Right cardiac atrium (tissue), 5 donors: Measurements from ENCODE around the gene TBC1D22A. TPM values are rescaled to one million over a fixed set of nuclear protein-coding genes. Genes with fewer than 3 reads are reported as not detected.

Experiments used
- ATAC-seq, 2 donors: fragments of 200-7000 bp; cut with Tn5 transposase; one replicate each; pipeline versions ENCODE4 v1.8.0 to v1.9.1; 2020; ENCODE audit warnings: moderate library complexity in 2 of 2, mild to moderate bottlenecking in 1 of 2
- DNase-seq, 3 donors: peaks; one replicate each; pipeline ENCODE4 v3.0.0-alpha.2; 2020
- H3K27ac ChIP-seq: one replicate; pipeline ENCODE4 v1.5.1; 2013; ENCODE audit warnings: mild to moderate bottlenecking, low read length, control low read depth, moderate library complexity
- H3K27me3 ChIP-seq: one replicate; pipeline ENCODE4 v1.6.1; 2013; ENCODE audit not compliant: control insufficient read depth, insufficient read depth
- H3K4me1 ChIP-seq: one replicate; pipeline ENCODE4 v1.6.1; 2013; ENCODE audit warnings: low read length; ENCODE audit not compliant: control insufficient read depth, insufficient read depth
- H3K4me3 ChIP-seq: one replicate; pipeline ENCODE4 v1.5.1; 2013; ENCODE audit warnings: low read length, control low read depth
- H3K9me3 ChIP-seq: one replicate; pipeline ENCODE4 v1.6.1; 2013; ENCODE audit warnings: low read length; ENCODE audit not compliant: control insufficient read depth
- WGBS: extraction: QIAGEN DNeasy Blood & Tissue Kit; methylation state at CpG from one replicate; pipeline ENCODE4 v1.1.7; 2013; 5-methylcytosine and 5-hydroxymethylcytosine counted together
- intact Hi-C, 4 donors: fragments of 100-400 bp; cut with DNase I; formaldehyde crosslinking; loops; one replicate each; pipeline versions ENCODE4 v1.11.0 to v1.14.0; 2022 to 2023
- polyA plus RNA-seq: library from polyadenylated mRNA; stranded (reverse); fragments of 200-250 nt; gene quantifications from one replicate; pipeline ENCODE4 v1.2.3, GENCODE V29; 2013
- total RNA-seq, 4 donors: library from RNA; stranded (reverse); fragmentation: NEBNext Ultra II Directional; extraction: Animal tissue kit (Norgen Biotek cat#: 25700); gene quantifications; one replicate each; pipeline ENCODE4 v1.2.1, GENCODE V29; 2021
- donor health status: healthy with polysubstance abuse.
- donor health status: DM: no; HTN: yes; CAD: no.
- donor health status: DM: no; HTN: no; CAD: no.
- donor health status: DM: no; HTN: yes; CAD: no; lungs with severe emphysema.
- donor health status: DM: yes; HTN: yes; CAD: no.

The TBC1D22A gene
- total and polyA plus RNA-seq, 5 donors: 12.0 to 17.3 (median 15.7) TPM

DNA sequence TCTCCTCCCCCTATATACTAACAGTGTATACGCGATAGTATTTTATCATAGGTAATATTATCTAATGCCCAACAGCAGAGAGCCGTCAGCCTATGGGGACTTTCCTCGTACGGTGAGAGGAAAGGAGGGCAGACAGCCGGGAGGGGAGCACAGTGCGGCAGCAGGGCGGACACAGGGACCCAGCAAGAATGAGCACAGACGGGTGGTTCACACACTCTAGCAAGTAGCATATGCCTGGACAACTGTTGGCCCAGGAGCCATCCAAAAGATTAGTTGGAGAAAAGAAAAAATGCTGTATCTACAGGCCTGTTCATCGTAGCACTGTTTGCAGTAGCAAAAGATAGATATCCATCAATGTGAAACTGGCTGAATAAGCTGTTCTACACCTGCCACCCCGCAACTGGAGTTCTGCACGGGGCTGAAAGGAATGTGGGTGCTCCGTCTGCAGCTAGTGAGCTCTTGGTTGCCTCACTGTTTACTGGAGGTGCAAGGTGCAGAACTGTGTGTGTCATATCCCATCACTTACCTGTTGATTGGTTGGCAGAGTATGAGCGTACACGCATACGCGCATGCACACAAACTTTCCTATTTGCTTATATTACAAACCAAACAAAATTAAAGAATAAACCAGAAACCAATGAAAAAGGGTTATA, 324.3 kb downstream of the TBC1D22A start:
- H3K27me3 ChIP-seq: no peaks in the 10 kb centered on the region
- H3K4me1 ChIP-seq: no peaks in the 10 kb centered on the region
- no peak overlapping the region for H3K4me3 ChIP-seq
- WGBS: 91% methylated on average over 17 of the region's 17 CpGs
- intact Hi-C loops: no loop called here
- ATAC-seq (no peak), DNase-seq (no peak)
- no peak overlapping the region for H3K27ac ChIP-seq
- no peaks in the 10 kb centered on the region for H3K9me3 ChIP-seq

DNA sequence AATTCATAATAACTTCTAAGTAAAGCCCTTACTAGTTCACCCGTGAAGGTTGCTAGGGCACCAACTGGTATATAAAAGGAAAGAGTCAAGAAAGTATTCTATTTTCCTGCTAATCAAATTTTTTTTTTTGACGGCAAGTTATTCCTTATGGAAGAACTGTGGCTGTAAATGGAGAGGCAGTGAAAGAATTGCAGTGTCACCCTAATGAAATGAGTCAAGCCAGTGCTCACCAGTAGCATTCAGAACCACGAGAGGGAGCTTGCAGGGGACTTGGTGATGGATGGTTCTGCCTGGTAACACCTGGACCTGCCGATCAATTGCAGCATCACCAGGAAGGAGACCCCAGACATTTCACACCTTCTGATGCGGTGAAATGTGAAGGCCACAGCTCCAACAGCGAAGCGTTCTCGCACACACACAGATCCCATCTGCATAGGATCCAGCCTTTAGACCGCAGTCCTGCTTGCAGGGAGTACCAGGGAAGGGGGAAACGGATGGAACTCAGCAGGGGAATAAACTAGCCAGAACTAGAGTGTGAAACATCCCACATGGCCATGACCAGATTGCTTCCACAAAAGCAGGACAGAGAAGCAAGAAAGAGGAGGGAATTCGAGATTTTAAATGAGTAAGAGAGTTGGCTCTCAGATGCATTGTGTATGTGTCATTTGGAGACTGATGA, 326.2 kb downstream of the TBC1D22A start:
- WGBS: 81% methylated on average over 11 of the region's 11 CpGs
- Histone ChIP-seq H3K4me1 (no peaks in the 10 kb centered on the region), H3K27ac (no peak overlapping the region), H3K9me3 (no peaks in the 10 kb centered on the region), H3K4me3 (no peak overlapping the region), H3K27me3 (no peaks in the 10 kb centered on the region)
- intact Hi-C loops: no loop called here
- DNase-seq: no peak
- ATAC-seq: no peak

DNA sequence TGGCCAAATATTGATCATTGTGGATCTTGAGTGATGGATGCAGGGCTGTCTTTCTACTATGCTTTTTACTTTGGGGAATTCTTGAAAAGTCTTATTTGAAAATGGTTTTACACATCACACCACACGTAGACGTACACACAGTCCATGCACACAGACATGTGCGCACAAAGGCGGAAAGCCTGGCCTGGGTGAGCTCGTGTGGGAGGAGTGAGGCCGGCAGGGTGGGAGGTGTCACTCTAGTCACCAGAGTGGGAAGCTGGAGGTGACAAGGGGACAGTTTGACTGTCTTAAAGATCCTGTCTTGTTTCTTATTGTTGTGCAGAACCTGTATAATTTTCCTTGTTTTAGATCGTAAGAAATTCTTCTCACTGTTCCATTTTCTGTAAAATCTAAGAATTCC, 326.9 kb downstream of the TBC1D22A start:
- no peak for ATAC-seq
- 84% methylated on average over 7 of the region's 7 CpGs for WGBS

DNA sequence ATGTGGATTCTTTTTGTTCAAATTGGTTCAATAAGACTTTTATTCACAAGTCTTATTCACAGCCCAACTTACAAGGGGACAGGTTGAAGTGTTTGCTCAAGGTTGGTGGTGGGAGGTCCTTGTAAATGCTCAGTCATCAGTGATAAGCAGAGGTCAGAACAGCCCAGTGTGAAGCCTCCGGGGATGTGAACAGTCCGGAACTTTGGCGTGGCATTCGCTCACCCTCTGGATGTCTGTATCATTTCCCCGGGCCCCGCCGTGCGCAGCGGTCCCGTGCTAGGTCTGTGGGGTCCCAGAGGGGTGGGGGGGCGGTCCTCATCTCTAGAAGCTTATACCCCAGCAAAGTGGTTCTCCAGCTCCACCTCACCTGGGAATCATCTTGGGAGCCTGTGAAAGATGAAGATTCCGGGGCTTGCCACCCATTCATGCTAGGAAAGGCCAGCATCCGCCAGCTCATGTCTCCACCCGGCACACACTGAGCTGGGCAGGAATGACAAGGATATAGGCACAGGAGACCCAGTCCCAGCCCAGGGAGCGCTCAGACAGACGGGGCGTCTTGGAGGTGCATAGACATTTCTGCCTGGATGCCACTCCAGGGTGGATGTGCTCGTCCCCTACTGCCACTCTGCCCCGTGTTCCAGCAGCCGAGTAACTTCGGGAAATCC, 327.5 kb downstream of the TBC1D22A start:
- no peak for DNase-seq
- Histone ChIP-seq H3K4me1 (no peaks in the 10 kb centered on the region), H3K27ac (no peak overlapping the region), H3K4me3 (no peak overlapping the region), H3K27me3 (no peaks in the 10 kb centered on the region), H3K9me3 (no peaks in the 10 kb centered on the region)
- intact Hi-C loops: no loop called here
- ATAC-seq: peak; percentile 18 to 31
- WGBS: 73% methylated on average over 21 of the region's 21 CpGs

More for the DNA sequence above, 326.9 kb downstream of the TBC1D22A start:
- DNase-seq: no peak
- no peak overlapping the region for H3K27ac ChIP-seq
- no peaks in the 10 kb centered on the region for H3K27me3 ChIP-seq
- no peaks in the 10 kb centered on the region for H3K9me3 ChIP-seq
- no peaks in the 10 kb centered on the region for H3K4me1 ChIP-seq
- intact Hi-C loops: no loop called here
- no peak overlapping the region for H3K4me3 ChIP-seq

DNA sequence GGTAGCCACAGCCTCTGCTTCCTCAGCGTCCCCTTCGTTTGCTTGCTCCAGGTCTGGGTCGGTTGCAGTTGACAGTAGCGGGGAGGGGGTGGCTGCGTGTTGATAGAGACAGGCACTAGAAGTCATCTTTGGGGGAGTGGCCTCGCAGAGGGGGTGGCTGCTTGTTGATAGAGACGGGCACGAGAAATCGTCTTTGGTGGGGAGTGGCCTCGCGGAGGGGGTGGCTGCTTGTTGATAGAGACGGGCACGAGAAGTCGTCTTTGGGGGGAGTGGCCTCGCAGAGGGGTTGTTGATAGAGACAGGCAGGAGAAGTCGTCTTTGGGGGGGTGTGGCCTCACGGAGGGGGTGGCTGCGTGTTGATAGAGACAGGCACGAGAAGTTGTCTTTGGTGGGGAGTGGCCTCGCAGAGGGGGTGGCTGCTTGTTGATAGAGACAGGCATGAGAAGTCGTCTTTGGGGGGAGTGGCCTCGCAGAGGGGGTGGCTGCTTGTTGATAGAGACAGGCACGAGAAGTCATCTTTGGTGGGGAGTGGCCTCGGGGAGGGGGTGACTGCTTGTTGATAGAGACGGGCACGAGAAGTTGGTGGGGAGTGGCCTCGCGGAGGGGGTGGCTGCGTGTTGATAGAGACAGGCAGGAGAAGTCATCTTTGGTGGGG, 328.3 kb downstream of the TBC1D22A start:
- H3K4me3 ChIP-seq: peak overlapping the region; percentile 26
- ATAC-seq: no peak
- H3K27me3 ChIP-seq: no peaks in the 10 kb centered on the region
- H3K27ac ChIP-seq: no peak overlapping the region
- 9% methylated on average over 29 of the region's 29 CpGs for WGBS
- H3K9me3 ChIP-seq: no peaks in the 10 kb centered on the region
- peak in 1 of 3 donors; percentile 48 for DNase-seq
- intact Hi-C loops: no loop called here
- no peaks in the 10 kb centered on the region for H3K4me1 ChIP-seq

DNA sequence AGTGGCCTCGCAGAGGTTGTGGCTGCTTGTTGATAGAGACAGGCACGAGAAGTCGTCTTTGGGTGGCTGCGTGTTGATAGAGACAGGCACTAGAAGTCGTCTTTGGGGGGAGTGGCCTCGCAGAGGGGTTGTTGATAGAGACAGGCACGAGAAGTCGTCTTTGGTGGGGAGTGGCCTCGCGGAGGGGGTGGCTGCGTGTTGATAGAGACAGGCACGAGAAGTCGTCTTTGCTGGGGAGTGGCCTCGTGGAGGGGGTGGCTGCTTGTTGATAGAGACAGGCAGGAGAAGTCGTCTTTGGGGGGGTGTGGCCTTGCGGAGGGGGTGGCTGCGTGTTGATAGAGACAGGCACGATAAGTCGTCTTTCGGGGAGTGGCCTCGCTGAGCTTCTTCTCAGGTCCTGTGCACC, 328.8 kb downstream of the TBC1D22A start:
- H3K9me3 ChIP-seq: no peaks in the 10 kb centered on the region
- WGBS: 19% methylated on average over 21 of the region's 21 CpGs
- intact Hi-C loops: no loop called here
- H3K4me1 ChIP-seq: no peaks in the 10 kb centered on the region
- H3K4me3 ChIP-seq: peak overlapping the region; percentile 26
- H3K27me3 ChIP-seq: no peaks in the 10 kb centered on the region
- ATAC-seq: no peak
- H3K27ac ChIP-seq: no peak overlapping the region
- DNase-seq: no peak

DNA sequence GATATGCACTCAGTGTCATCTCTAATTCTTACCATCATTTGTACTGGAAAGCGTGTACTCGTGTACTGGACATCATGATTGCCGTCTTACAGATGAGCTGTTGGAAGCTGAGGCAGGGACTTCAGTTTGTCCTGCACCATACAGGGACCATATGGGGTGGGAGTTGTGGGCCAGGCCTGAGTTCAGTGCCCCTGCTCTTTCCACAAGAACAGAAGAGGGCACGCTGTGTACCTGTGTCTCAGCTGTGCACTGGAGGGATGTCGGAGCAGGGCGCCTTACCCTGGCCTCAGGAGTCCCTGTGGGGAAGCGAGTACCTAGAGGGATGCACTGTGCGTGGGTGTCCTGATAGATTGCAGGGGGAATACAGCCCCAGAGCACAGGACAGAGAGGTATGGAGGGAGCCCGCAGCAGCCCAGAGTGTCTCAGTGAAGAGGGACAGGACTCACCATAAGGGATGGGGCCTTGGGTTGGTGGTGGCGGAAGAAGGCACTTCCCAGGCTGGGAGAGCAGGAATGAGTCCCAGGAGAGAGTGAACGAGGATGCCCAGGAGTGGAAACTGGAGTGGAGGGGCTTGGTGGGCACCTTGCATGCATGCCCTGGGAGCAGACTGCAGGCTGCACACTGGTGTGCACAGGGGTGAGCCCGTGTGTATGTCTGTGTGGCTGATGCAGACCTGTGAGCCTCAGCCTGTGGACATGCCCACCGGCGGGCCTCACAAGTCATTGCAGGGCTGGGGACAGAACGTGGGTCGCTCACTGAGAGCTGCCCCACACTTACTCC, 329.7 kb downstream of the TBC1D22A start:
- DNase-seq (no peak), ATAC-seq (peak in 1 of 2 donors; percentile 22)
- Histone ChIP-seq H3K27me3 (no peaks in the 10 kb centered on the region), H3K4me1 (no peaks in the 10 kb centered on the region), H3K4me3 (no peak overlapping the region), H3K9me3 (no peaks in the 10 kb centered on the region), H3K27ac (no peak overlapping the region)
- 98% methylated on average over 16 of the region's 16 CpGs for WGBS
- intact Hi-C loops: no loop called here

- Histone ChIP-seq H3K27ac (no peak overlapping the region), H3K4me1 (no peaks in the 10 kb centered on the region), H3K27me3 (no peaks in the 10 kb centered on the region), H3K4me3 (no peak overlapping the region), H3K9me3 (no peaks in the 10 kb centered on the region)
- DNase-seq (no peak), ATAC-seq (no peak)
- intact Hi-C loops: no loop called here
- 93% methylated on average over 9 of the region's 9 CpGs for WGBS
These were observed 330.5 kb downstream of the TBC1D22A start for GRCh38 chr22:47092896-47093311.

- H3K27me3 ChIP-seq: no peaks in the 10 kb centered on the region
- ATAC-seq: no peak
- no peaks in the 10 kb centered on the region for H3K9me3 ChIP-seq
- no peak overlapping the region for H3K27ac ChIP-seq
- intact Hi-C loops: no loop called here
- no peak overlapping the region for H3K4me3 ChIP-seq
- H3K4me1 ChIP-seq: no peaks in the 10 kb centered on the region
- WGBS: 98% methylated on average over 4 of the region's 4 CpGs
- no peak for DNase-seq
These were observed 331.3 kb downstream of the TBC1D22A start for GRCh38 chr22:47093720-47094119.

DNA sequence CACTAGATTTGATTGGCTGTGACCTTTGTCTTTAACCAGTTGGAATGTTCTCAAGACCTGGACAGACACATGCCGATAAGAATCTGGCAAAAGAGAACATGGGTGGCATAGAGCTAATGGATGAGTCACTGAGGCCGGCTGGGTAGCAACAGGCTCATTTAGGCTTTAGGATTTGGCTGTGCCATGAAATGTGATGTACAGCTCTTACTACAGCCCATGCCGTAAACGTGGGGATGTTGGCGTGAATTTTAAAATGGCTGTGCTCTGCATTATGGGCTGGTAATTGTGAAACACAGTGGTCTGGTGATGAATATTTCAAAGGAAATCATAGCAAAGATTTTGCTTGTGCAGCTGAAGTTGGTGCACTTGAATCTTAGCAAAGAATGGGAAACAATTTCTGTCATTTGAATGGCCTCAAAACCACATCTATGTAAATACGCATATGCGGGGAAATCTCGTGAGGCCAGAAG, 332.4 kb downstream of the TBC1D22A start:
- Histone ChIP-seq H3K9me3 (no peaks in the 10 kb centered on the region), H3K4me3 (no peak overlapping the region), H3K27ac (no peak overlapping the region), H3K4me1 (no peaks in the 10 kb centered on the region), H3K27me3 (no peaks in the 10 kb centered on the region)
- DNase-seq (no peak), ATAC-seq (no peak)
- WGBS: 94% methylated on average over 8 of the region's 8 CpGs
- intact Hi-C loops: no loop called here
